ENCODE results near the gene TKT. TPM values are rescaled to one million over a fixed set of nuclear protein-coding genes. Genes with fewer than 3 reads are reported as not detected.

The TKT gene
- total and polyA plus RNA-seq, 2 of the 4 experiments (the other 2 are of a cell fraction) = 280 to 349 TPM

- H3K9me1 ChIP-seq (ENCODE audit: insufficient read depth, low read length) = peaks cover 23% of the 10 kb centered on the region
- H3K79me1 ChIP-seq (ENCODE audit: low read depth in 1 of 2, low read length in 2 of 2) = peaks cover 0 to 36% of the 10 kb centered on the region in 2 experiments; a peak in 3 of 4 replicates
- BruUV-seq (replicated peaks) = no TSS peak
- H4K5ac ChIP-seq (ENCODE audit: low read depth, low read length) = no peak overlapping the region
- peaks cover 54% of the 10 kb centered on the region for H4K20me1 ChIP-seq (ENCODE audit: insufficient read depth, low read length)
- H3K4me1 ChIP-seq (ENCODE audit: control insufficient read depth, insufficient read depth, low read length) = peaks cover 13% of the 10 kb centered on the region
- DNase-seq (no peak), ATAC-seq (ENCODE audit: low read depth) (peak; percentile 42)
- H4K8ac ChIP-seq (ENCODE audit: low read depth in 2 of 2, low read length in 2 of 2) = no peak overlapping the region; a peak in 1 of 4 replicates
- dilution Hi-C loops (cut with HindIII; ENCODE audit: low sequenced_read_pairs, unreplicated experiment) (no loop called here), in situ Hi-C loops (cut with MboI; ENCODE audit: low sequenced_read_pairs) (no loop called here), intact Hi-C loops (cut with micrococcal nuclease) (loop anchor here (2.0 kb wide), 1 partner anchor 17 kb away; no protein-coding TSS in a partner anchor)
- H3K9me3 ChIP-seq (ENCODE audit: control insufficient read depth, insufficient read depth, low read length) = no peaks in the 10 kb centered on the region
- H3K27me3 ChIP-seq (ENCODE audit: control insufficient read depth, insufficient read depth, low read length) = no peaks in the 10 kb centered on the region
- ChIA-PET POLR2A (ENCODE audit: unreplicated experiment) (interaction anchor here (0.9 kb wide), 1 partner anchor 9 kb away, joined by 4 read pairs; no protein-coding TSS in a partner anchor), CTCF (interaction anchor here (0.9 kb wide), 1 partner anchor 35 kb away, joined by 3 read pairs; no protein-coding TSS in a partner anchor)
- H3K4me3 ChIP-seq (ENCODE audit: insufficient read depth, low read depth, low read length) = peak overlapping the region; percentile 95
- 0 out of 2 replicates have a peak overlapping the region, but pooled peaks have one; percentile 22 for H2BK120ac ChIP-seq (ENCODE audit: low read depth, low read length)
- peak overlapping the region; percentile 83 for H2AFZ ChIP-seq (replicated peaks; ENCODE audit: low read length, poor library complexity)
- 0 out of 2 replicates have a peak overlapping the region, but pooled peaks have one; percentile 38 for H3K56ac ChIP-seq (ENCODE audit: extremely low read depth, insufficient read depth, low read length)
- H3K14ac ChIP-seq (replicated peaks; ENCODE audit: low read depth, low read length) = peak overlapping the region; percentile 86
- TF ChIP-seq RFX5 (IDR thresholded peaks at IDR 0.05; ENCODE audit: low read depth, low read length) = no peak
- TF ChIP-seq MAZ (IDR thresholded peaks at IDR 0.05; ENCODE audit: borderline replicate concordance, low read depth, low read length) = no peak
- no peak for TF ChIP-seq RCOR1 (IDR thresholded peaks at IDR 0.05; ENCODE audit: insufficient replicate concordance, low read length)
- peak; percentile 15 for TF ChIP-seq MXI1 (IDR thresholded peaks at IDR 0.05; ENCODE audit: borderline replicate concordance, low read depth, low read length)
- peak overlapping the region; percentile 82 for H2BK5ac ChIP-seq (ENCODE audit: low read depth, low read length, poor library complexity, severe bottlenecking)
- no peak overlapping the region for H2BK20ac ChIP-seq (ENCODE audit: low read depth, low read length)
- peak overlapping the region; percentile 13; the same call in 1 of the 2 replicates for H3K23ac ChIP-seq (ENCODE audit: low read depth, low read length)
- no peak overlapping the region for H2BK15ac ChIP-seq (ENCODE audit: low read depth, low read length)
- H3K9ac ChIP-seq (ENCODE audit: low read depth, low read length) = peak overlapping the region; percentile 93
- peak overlapping the region; percentile 92 for H3K27ac ChIP-seq (ENCODE audit: insufficient read depth, low read length)
- 0% methylated on average over 35 of the region's 44 CpGs; no CpG with 5 or more reads in 1 of the 2 experiments for WGBS, 2 experiments (ENCODE audit: extremely low coverage in 2 of 2, insufficient read length in 1 of 2)
- no peak overlapping the region for H4K91ac ChIP-seq (ENCODE audit: insufficient read depth, low read depth, low read length)
- 0 out of 2 replicates have a peak overlapping the region, but pooled peaks have one; percentile 66 for H2AK5ac ChIP-seq (ENCODE audit: low read depth, low read length)
- peak overlapping the region; percentile 98 for H2AK9ac ChIP-seq (replicated peaks; ENCODE audit: low read depth, low read length, poor library complexity)
- peak overlapping the region; percentile 97 for H3K4me2 ChIP-seq (ENCODE audit: low read depth, low read length)
- H3K36me3 ChIP-seq (ENCODE audit: control insufficient read depth, insufficient read depth, low read length) = peaks cover 8% of the 10 kb centered on the region; the same call in 1 of the 2 replicates
- peak overlapping the region; percentile 52 for H3K4ac ChIP-seq (ENCODE audit: low read depth, low read length)
- H3K18ac ChIP-seq (ENCODE audit: low read depth, low read length) = no peak overlapping the region
Measured at GRCh38 chr3:53255423-53255774, 423 bp downstream of the TKT start.

Measured in IMR-90 (cell line).